ENCODE results near the gene MVD.

The MVD gene, protein sequence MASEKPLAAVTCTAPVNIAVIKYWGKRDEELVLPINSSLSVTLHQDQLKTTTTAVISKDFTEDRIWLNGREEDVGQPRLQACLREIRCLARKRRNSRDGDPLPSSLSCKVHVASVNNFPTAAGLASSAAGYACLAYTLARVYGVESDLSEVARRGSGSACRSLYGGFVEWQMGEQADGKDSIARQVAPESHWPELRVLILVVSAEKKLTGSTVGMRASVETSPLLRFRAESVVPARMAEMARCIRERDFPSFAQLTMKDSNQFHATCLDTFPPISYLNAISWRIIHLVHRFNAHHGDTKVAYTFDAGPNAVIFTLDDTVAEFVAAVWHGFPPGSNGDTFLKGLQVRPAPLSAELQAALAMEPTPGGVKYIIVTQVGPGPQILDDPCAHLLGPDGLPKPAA

DNA sequence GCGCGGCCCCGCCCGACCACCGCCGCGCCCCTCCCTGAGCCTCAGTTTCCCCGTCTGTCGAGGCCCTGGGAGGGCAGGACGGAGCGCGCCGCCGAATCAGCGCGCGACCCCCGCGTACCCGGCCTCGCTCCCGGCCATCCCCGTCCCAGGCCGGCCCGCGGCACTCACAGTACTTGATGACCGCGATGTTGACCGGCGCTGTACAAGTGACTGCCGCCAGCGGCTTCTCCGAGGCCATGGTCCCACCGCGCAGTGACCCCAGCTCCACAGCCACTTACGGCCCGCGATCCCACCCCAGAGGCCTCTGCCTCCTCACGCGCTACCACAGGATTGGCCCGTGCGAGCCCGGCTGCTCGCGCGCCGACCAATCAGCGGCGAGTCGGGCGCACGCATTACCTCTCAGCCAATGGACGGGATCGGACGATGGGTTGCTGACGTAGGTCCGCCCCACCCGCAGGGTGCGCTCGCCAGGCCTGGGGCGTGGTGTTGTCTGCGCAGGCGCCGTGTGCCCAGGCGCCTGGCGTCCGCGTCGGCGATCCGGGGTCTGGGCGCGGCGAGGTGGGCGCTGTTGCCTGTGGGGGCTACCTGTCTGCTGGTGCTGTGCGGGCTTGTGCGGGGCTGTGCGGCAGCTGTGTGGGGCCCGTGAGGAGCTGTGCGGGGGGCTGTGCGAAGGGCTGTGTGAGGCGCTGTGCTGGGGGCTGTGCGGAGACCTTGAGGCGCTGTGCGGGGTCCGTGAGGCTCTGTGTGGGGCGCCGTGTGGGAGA lies at the start of gene MVD:
Gene MVD (minus strand): TSS at position 249 of the 764 bp plus-strand sequence. CDS start 11 bp downstream, at position 238.
- H3K27ac ChIP-seq: peak within 1 kb of the TSS; percentile 66

DNA sequence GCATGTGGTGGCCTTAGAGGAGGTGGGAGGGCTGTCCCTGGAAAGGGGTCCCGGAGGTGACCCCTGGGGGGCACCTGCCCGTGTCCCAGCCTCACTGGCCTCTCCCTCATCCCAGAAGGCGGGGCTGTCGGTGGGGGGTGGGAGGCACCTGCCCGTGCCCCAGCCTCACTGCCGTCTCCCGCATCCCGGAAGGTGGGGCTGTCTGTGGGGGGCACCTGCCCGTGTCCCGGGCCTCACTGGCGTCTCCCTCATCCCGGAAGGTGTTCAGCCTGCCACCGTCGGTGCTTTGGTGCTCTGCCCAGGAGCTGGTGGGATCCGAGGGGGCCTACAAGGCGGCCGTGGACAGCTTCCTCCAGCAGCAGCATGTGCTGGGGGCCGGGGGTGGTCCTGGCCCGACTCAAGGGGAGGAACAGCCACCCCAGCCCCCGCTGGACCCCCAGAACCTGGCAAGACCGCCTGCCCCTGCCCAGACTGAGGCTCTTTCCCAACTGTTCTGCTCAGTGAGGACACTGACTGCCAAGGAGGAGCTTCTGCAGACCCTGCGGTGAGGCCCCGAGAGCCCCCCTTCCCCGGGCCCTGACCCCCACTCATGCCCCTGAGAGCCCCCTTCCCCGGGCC lies 49.6 kb upstream of the MVD start:
- no peak overlapping the region for H3K27ac ChIP-seq
- no peak for DNase-seq (ENCODE audit: low read depth, low spot score)

More for the DNA sequence above, at the start of gene MVD:
- peak; percentile 80 for DNase-seq (ENCODE audit: low read depth, low spot score)

DNA sequence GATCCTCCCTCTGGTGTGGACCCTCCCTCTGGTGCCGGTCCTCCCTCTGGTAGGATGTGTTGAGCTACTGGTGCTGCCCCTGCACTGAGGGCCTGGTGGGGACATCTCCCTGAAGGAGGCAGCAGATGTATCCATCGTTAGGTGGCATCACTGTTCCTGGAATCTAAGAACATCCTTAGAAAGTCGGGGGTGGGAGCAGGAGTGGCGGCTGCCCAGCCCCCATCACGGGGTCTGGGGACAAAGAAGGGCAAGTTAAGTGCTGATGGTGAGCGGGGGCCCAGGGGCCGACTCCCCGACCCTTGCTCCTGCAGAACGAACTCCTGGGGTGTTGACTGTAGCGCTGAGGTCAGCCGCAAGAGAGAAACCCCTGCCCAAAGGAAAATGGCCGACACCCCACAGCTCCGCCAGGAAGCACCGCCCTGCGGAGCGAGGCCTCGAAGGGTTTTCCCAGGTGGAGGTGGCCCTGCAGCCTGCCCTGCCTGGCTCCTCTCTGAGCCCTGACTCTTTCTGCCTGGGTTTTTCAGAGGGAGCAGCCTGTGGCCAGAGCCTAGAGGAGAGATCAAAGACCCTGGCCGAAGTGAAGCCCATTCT lies 49.0 kb upstream of the MVD start:
- H3K27ac ChIP-seq: no peak overlapping the region
- no peak for DNase-seq (ENCODE audit: low read depth, low spot score)

DNA sequence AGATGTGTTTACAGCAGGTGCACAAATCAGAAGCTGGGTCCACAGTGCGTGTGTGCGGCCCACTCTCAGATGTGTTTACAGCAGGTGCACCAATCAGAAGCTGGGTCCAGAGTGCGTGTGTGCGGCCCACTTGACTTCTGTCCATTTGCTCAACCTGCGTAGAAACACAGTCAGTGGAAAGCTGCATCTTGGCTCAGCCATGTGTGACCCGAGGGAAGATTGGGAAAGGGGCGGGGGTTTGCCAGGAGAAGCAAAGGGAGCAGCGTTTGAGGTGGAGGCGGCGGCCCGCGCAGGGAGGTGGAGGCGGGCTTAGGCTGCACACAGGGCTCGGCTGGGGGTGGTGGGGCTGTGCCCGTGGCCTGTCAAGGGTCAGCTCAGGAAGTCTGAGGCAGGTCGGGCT lies 47.7 kb upstream of the MVD start:
- H3K27ac ChIP-seq: no peak overlapping the region
- no peak for DNase-seq (ENCODE audit: low read depth, low spot score)

DNA sequence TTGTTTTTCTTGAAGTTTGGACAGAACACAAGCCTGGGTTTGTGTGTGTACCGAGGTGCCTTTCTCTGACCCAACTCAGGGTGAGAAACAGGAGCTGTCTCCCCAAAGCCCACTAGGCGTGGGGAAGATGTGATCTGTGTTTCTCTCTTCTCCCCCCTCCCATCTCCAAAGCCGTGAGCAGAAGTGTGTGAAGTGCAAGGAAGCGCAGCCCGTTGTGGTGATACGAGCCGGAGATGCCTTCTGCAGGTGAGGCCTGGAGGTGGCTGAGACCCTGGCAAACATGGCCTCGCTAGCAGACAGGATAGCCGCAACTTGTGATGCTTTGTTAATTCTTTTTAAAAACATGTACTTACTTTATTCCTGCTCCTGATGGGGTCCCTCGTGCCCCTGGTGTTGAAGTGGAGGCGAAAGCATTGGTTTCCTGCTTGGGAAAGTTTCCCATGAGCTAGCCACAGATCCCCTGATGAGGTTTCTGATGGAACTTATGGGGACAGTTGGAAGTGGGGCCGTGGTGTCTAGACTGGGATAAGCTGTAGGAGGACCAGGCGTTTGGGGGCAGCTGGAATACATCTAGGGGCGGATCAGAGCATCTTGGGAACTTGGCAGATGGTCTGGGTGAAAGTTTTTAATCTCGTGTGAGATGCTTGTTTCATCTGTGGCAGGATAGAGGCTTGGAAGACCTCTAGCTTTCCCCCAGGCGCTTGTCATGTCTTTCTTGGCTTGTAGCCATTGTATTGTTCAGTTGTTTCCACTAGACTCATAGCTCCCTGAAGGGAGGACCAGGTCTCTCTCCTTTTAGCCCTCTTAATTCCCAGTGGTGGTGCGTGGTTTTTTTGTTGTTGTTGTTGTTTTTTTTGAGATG lies 44.3 kb upstream of the MVD start:
- DNase-seq (ENCODE audit: low read depth, low spot score): no peak
- peak overlapping the region; percentile 17 for H3K27ac ChIP-seq

DNA sequence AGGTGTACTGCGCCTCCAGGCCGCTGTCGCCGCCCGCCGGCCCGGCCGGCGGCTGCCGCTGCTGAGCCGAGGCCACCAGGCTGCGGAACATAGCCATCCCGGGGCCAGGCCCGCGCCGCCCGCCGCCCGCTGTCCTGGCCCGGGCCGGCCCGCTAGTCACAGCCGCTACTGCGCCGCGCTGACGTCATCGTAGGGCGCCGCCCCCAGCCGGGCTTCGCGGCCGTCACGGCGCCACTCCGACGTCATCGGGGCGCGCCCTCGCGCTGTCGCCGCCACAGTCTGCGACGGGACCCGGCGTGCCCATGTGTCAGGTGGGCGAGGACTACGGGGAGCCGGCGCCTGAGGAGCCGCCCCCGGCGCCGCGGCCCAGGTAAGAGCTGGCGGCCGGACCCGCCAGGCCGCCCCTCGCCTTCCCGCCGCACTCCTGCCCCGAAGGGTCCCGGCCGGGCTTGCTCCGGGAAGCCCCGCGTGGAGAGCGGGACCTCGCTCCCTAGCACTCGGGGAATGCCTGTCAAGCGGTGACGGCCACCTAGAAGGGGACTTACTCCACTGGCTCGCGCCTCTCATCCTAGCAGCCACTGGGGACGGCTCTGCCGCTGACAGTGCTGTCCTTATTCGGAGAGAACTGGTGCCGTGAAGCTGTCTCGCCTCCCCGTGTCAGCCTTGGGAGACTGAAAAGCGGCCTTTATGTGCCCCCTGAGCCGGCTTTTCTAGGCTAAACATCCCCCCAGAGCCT lies 43.5 kb upstream of the MVD start, which contains the start of the genes CTU2 and RNF166:
Gene CTU2 (plus strand): TSS at position 275 of the 736 bp plus-strand sequence. CDS start 28 bp downstream, at position 303.
Gene RNF166 (minus strand): TSS at position 180 of the 736 bp plus-strand sequence. CDS start 83 bp downstream, at position 97.
- DNase-seq (ENCODE audit: low read depth, low spot score): peak; percentile 45
- H3K27ac ChIP-seq: peak within 1 kb of the TSS; percentile 17

DNA sequence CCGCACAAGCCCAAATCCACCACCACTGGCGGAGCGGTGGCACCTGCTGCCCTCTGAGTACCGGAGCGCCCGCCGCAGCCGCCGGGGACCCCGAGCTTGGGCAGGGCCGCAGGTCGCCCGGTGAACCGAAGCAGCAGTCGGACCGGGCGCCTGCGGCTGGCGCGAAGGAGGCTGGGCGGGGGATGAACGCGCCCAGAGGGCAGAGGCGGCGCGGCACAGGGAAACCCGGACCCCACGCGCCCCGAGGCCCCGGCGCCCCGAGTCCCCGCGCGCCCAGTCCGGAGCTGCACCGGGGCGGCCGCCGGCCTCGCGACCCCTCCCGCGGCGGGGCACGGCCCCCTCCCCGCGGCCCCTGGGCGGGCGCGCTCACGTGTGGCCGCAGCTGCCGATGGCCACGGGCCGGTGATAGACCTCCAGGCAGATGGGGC lies 42.9 kb upstream of the MVD start:
- peak overlapping the region; percentile 17 for H3K27ac ChIP-seq
- no peak for DNase-seq (ENCODE audit: low read depth, low spot score)

DNA sequence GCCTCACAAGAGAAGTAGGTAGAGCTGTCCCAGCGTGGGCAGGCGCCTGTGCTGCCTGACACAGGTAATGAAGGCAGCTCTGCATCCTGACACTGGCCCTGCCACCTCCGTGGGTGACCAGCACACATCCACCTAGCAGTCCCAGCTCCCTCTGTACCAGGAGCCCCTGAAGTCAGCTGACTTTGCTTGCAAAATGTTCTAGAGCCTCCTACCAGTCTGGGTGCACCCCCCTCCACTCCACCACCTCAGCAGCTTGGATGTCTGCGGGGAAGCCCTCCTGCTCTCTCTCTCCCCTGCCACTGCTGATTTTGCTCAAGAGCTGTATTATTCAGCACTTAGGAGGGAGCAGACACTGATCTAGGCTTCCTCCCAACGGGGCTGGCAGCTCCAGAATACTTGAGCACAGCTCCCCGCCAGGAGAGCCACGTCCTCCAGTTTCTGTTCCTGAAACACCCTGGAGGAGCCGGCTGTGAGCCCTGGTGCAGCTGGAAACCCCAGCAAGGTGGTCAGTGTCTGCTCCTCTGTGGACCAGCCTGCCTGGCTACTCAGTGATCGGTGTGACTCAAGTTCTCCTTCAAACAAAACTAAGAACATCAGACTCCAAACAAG lies 42.3 kb upstream of the MVD start:
- H3K27ac ChIP-seq: no peak overlapping the region
- no peak for DNase-seq (ENCODE audit: low read depth, low spot score)

DNA sequence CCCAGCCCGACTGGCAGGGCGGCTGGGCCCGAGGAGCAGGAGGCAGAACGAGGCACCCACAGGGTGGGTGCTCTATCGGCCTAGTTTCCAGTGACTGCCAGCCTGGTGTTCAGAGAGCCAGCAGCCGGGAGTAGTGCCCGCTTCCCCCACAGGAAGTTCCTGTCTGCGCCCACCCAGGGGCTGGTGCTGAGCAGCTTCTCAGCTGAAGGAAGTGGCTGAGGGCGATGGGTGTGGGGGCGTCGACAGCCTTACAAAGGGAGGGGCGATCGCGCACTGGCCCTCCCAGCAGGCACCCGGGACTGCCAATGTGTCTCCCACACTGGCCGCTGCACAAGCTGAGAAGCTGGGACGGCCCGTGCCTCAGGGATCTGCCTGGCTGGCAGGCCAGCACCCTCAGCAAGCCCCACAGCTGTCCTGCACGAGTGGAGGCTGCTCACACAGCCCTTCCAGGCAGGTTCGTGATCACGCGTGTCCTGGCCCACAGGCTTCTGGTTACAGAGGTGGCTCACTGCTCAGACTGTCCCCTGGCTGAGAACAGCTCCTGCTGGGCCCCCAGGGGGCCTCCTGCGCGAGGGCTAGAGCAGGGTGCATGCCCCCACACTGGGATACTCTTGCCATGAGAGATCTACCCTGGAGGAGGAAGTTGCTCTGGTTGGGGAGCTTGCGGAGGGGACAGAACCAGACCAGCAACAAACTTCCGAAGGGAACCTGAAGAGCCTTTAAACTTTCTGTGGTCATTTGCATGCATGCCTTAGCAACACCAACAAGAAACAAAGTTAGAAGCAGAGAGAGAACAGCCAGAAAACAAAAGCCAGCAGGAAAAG lies 40.8 kb upstream of the MVD start:
- DNase-seq (ENCODE audit: low read depth, low spot score): no peak
- no peak overlapping the region for H3K27ac ChIP-seq

DNA sequence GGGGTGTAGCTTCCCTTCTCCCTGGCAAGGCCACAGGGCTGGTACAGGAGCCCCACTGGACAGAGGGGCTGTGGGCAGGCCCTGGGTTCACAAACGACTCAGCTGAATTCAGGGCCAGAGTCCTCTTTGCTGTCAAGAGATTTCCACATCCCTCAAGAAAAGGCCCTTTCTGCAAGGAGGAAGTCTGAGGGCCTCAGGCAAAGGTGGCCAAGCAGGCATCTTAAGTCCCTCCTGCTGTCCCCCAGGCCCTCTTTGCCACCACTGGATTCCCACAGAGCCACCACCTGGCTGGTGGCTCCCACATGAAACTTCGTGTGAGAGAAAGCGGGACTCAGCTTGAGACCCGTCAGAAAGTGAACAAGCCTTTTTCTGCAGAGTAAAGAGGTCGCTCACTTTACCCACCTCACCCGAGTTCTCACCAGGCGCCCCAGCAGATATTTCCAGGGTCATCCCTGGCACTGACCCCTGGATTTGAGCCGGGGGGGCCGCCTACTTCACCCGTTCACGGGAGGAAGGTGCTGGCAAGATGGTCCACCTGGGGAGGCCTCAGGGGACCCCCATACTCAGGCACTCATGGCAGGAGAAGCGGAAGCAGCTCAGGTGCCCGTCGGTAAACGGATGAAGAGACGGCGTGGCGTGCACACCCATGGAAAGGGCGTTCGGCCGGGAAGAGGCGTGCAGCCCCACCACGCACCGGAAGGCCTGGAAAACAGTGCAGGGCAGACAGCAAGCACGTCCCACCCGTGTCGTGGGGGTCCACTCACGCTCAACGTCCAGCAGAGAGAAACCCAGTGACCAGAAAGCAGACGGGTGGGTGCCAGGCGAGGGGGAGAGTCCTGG lies 39.7 kb upstream of the MVD start:
- DNase-seq (ENCODE audit: low read depth, low spot score): no peak
- H3K27ac ChIP-seq: no peak overlapping the region

DNA sequence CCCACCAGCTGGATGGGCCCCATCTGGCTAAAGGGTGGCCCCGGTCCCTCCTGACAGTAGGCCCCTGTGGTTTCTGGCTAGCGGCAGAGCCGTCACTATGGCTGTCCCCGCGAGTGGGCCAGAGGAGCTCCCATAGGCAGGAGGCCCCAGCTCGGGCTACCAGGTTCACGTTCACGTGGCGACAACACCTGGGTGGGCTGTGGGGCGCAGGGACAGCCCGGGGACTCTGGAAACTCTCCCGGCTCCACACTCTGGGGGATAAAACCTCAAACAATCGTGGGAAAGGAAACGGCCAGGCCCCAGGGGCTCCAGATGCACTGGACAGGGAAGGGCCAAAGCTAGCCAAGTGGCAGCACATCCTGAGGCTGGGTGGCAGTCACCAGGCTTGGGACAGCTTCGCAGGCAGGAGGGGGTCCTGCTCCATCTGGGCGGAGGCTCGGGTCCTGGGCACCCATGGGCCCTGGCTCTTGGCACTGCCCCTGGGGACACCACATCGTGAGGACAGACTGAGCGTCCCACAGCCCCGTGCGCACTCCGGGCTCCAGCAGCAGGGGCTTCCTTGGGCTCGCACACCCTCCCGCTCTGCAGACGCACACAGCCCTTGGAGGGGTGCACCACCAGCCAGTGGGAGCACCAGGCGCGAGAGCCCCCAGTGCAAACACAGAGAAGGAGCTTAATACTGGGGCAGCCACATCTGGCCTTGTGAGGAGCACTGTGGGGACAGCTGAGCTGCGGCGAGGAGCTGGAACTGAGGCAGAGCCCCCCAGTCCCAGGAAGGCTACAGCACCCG lies 38.9 kb upstream of the MVD start:
- H3K27ac ChIP-seq: no peak overlapping the region
- no peak for DNase-seq (ENCODE audit: low read depth, low spot score)

DNA sequence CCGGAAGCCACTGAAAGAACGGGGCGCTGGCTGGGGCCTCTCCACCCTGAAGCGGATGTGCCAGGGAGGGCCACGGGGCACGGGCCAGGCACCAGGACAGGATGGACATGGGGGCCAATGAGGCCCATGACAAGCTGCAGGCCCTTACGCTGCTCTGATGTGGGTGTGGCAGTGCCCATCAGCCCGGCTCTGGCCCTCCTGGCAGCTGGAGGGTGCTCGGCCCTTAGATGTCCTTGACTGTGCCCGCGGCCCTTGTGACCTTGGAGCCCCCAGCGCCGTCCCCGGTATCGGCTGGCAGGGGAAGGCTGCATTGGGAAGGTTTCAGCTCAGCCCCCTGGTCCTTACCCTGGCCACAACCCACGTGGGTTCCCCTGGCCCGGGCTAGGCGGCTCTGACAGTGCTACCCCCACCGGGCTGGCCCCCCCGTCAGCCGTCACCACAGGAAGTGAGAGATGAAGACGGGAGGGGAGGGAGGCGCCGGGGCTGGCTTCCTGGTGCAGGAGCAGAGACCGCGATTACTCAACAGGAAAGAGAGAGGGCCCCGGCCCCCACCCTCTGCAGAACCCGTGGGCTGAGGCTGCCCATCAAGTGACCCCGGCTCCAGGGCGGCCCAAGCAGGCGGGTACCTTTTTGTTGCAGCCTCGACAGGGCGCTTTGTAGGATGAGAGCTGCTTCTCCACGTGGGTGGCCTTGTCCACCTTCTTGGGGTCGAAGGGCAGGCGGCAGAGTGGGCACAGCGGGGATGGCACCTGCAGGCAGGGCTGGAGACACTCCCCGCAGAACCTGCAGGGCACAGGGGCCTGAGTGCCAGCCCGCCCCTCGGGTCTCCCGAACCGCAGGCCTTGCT lies 38.0 kb upstream of the MVD start:
- H3K27ac ChIP-seq: no peak overlapping the region

DNA sequence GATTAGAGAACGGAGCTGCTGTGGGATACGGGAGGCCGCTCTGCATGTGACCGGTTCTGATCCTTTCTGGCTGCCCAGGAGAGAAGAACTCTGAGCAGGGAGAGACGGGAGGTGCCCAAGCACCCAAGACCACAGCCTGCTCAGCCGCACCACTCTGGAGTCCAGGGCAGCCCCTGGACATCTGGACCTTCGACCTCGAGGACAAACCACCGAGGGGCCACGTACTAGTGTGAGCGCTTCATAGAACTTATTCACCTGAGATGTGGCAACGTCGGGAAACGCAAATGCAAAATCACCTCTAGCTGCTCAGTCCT lies 37.4 kb upstream of the MVD start:
- DNase-seq (ENCODE audit: low read depth, low spot score): no peak
- H3K27ac ChIP-seq: no peak overlapping the region

More for the DNA sequence above, 38.0 kb upstream of the MVD start:
- DNase-seq (ENCODE audit: low read depth, low spot score): no peak

DNA sequence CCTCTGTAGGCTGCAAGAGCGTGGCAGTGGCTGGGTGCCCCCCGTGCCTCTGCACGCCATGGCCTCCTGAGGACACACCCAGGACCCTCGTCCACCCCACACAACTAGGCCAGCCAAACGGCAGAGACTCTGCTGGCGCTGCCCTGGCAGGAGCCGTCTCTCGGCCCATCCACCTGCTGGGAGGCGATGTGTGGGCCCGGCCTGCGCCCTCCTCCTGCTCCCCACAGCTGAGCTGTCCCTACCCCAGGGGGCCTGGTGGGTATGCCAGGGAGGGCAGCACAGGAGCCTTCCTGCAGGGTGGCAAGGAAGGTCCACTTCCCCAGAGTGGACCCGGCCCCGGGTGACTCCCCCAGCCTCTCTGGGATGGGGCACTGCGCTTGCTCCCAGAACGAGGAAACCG lies 36.3 kb upstream of the MVD start:
- H3K27ac ChIP-seq: no peak overlapping the region
- no peak for DNase-seq (ENCODE audit: low read depth, low spot score)

DNA sequence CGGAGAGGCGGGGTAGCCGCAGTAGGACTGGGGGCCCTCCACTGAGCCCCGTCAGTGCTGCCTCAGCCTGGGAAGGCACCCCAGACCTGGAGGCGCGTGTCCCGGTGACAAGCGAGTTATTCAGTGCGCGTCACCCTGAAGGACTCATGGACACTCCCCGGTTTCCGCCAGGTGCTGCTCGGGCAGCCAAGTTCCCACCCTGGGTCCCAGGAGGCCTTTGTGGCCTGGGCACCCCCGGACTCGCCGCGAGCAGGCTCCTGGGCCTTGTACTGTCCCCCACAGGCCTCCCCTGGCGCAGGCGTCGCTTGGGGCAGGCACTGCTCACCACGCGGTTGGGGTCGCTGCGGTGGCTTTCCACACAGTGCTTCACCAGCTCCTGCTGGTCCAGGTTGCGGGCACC lies 35.8 kb upstream of the MVD start:
- no peak overlapping the region for H3K27ac ChIP-seq

More for the DNA sequence above, 35.8 kb upstream of the MVD start:
- DNase-seq (ENCODE audit: low read depth, low spot score): no peak
